Panc1 (cell line): ENCODE results near the gene METTL22. TPM values are rescaled to one million over a fixed set of nuclear protein-coding genes. Genes with fewer than 3 reads are reported as not detected.

Source experiments
- ATAC-seq: fragments of 200-7000 bp; cut with Tn5 transposase; 2 replicates; pipeline ENCODE4 v1.9.1; 2020; ENCODE audit warnings: mild to moderate bottlenecking, moderate library complexity
- BruUV-seq: library from RNA; stranded (reverse); fragments of 400-500 nt; replicated peaks from 2 replicates; lab custom pipeline; 2021; lab: Mats Ljungman, UMichigan
- CTCF ChIA-PET: fragments of 300-600 bp; sonication (Branson Sonifier 250); formaldehyde crosslinking; loops from one replicate; lab custom pipeline; 2022; ENCODE audit warnings: antibody characterized with exemption; lab: Charles Lee
- POLR2A ChIA-PET: fragments of 300-600 bp; sonication (Branson Sonifier 250); formaldehyde crosslinking; loops from one replicate; lab custom pipeline; 2022; ENCODE audit warnings: antibody characterized with exemption; lab: Charles Lee
- DNase-seq: peaks from one replicate; pipeline ENCODE4 v3.0.0-alpha.2; 2010; ENCODE audit warnings: low read depth, low spot score
- H3K27ac ChIP-seq: 2 replicates; pipeline ENCODE4 v1.5.1; 2011; ENCODE audit warnings: mild to moderate bottlenecking, low read length, inconsistent platforms
- H3K27me3 ChIP-seq: fragments of 200-500 bp; sonication (Bioruptor generic); 2 replicates; pipeline ENCODE4 v1.6.0; 2014; ENCODE audit warnings: low read length, inconsistent platforms; ENCODE audit not compliant: control insufficient read depth, insufficient read depth
- H3K36me3 ChIP-seq: fragments of 200-500 bp; sonication (Bioruptor generic); 2 replicates; pipeline ENCODE4 v1.5.1; 2014; ENCODE audit warnings: inconsistent platforms, mild to moderate bottlenecking, low read length, moderate library complexity; ENCODE audit not compliant: control insufficient read depth, insufficient read depth
- H3K4me1 ChIP-seq: 2 replicates; pipeline ENCODE4 v1.5.1; 2011; ENCODE audit warnings: inconsistent platforms, mild to moderate bottlenecking, low read length, moderate library complexity; ENCODE audit not compliant: control insufficient read depth, insufficient read depth
- H3K4me3 ChIP-seq, 2 experiments: 2 replicates each; pipeline ENCODE4 v1.5.1; 2011 to 2012; ENCODE audit warnings: low read depth in 2 of 2, low read length in 2 of 2, mild to moderate bottlenecking in 2 of 2, inconsistent platforms in 1 of 2, moderate library complexity in 1 of 2
- H3K9me3 ChIP-seq: fragments of 200-500 bp; sonication (Bioruptor generic); 2 replicates; pipeline ENCODE4 v1.5.1; 2014; ENCODE audit warnings: low read depth, mild to moderate bottlenecking, inconsistent platforms, low read length, moderate library complexity; ENCODE audit not compliant: control insufficient read depth, insufficient read depth
- POLR2AphosphoS5 ChIP-seq: IDR thresholded peaks from 2 replicates; pipeline ENCODE4 v1.6.1; 2012; ENCODE audit warnings: mild to moderate bottlenecking, low read depth, low read length, moderate library complexity
- SIN3A ChIP-seq: IDR thresholded peaks from 2 replicates; pipeline ENCODE4 v1.6.1; 2012; ENCODE audit warnings: low read depth, mild to moderate bottlenecking, low read length, moderate library complexity, borderline replicate concordance; ENCODE audit not compliant: insufficient read depth
- TCF7L2 ChIP-seq: IDR thresholded peaks from 2 replicates; pipeline ENCODE4 v1.6.1; 2011; ENCODE audit warnings: mild to moderate bottlenecking, low read depth, low read length, inconsistent platforms
- in situ Hi-C: cut with HindIII; loops from 2 replicates; pipeline ENCODE4 v1.10.0; 2016; ENCODE audit warnings: low sequenced_read_pairs, low pct_unique_long_range_greater_than_20kb
- intact Hi-C: fragments of 100-400 bp; cut with micrococcal nuclease; formaldehyde crosslinking; loops from one replicate; pipeline ENCODE4 v1.10.0; 2022; ENCODE audit not compliant: unreplicated experiment
- total RNA-seq: library from RNA; stranded (reverse); gene quantifications from one replicate; pipeline ENCODE4 v1.2.1, GENCODE V29; 2021; ENCODE audit not compliant: unreplicated experiment
- TF ChIP-seq, protein P1 (sequence below), 2 experiments: IDR thresholded peaks; 2 replicates each; pipeline ENCODE4 v1.6.1; 2011 to 2012; ENCODE audit warnings: low read depth in 2 of 2, control low read depth in 1 of 2, low read length in 1 of 2, mild to moderate bottlenecking in 1 of 2, moderate library complexity in 1 of 2; ENCODE audit not compliant: insufficient read depth in 1 of 2
- TF ChIP-seq, protein P2 (sequence below): fragments of 450-650 bp; IDR thresholded peaks from 2 replicates; pipeline ENCODE4 v1.5.1; 2017; ENCODE audit warnings: mild to moderate bottlenecking

The METTL22 gene
- total RNA-seq, 1 experiment from 2014 or later: 31.8 TPM

DNA sequence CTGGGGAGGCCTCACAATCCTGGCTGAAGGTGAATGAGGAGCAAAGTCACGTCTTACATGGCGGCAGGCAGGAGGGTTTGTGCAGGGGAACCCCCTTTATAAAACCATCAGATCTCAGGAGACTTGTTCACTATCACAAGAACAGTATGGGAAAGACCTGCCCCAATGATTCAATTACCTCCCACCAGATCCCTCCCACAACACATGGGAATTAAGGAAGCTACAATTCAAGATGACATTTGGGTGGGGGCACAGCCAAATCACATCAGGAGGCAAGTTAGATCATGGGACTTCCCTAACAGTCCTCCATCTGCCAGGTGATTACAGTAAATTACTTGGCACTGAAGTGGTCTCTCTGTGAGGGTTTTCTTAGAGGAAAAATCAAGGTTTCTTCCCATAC, 36.5 kb upstream of the METTL22 start:
- POLR2A ChIA-PET: no interaction called here
- in situ Hi-C loops: no loop called here
- ATAC-seq (no peak), DNase-seq (no peak)
- Histone ChIP-seq H3K27ac (no peak overlapping the region), H3K4me1 (no peaks in the 10 kb centered on the region), H3K27me3 (peaks cover 15% of the 10 kb centered on the region), H3K36me3 (no peaks in the 10 kb centered on the region), H3K4me3 (no peak overlapping the region), H3K9me3 (no peaks in the 10 kb centered on the region)
- intact Hi-C loops: no loop called here
- no TSS peak for BruUV-seq
- CTCF ChIA-PET: no interaction called here
- TF ChIP-seq, protein P1, sequence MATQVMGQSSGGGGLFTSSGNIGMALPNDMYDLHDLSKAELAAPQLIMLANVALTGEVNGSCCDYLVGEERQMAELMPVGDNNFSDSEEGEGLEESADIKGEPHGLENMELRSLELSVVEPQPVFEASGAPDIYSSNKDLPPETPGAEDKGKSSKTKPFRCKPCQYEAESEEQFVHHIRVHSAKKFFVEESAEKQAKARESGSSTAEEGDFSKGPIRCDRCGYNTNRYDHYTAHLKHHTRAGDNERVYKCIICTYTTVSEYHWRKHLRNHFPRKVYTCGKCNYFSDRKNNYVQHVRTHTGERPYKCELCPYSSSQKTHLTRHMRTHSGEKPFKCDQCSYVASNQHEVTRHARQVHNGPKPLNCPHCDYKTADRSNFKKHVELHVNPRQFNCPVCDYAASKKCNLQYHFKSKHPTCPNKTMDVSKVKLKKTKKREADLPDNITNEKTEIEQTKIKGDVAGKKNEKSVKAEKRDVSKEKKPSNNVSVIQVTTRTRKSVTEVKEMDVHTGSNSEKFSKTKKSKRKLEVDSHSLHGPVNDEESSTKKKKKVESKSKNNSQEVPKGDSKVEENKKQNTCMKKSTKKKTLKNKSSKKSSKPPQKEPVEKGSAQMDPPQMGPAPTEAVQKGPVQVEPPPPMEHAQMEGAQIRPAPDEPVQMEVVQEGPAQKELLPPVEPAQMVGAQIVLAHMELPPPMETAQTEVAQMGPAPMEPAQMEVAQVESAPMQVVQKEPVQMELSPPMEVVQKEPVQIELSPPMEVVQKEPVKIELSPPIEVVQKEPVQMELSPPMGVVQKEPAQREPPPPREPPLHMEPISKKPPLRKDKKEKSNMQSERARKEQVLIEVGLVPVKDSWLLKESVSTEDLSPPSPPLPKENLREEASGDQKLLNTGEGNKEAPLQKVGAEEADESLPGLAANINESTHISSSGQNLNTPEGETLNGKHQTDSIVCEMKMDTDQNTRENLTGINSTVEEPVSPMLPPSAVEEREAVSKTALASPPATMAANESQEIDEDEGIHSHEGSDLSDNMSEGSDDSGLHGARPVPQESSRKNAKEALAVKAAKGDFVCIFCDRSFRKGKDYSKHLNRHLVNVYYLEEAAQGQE (IDR thresholded peaks at IDR 0.05; ENCODE audit: insufficient read depth in 1 of 2, low read depth in 2 of 2, low read length in 1 of 2): no peak
- TF ChIP-seq, protein P2, sequence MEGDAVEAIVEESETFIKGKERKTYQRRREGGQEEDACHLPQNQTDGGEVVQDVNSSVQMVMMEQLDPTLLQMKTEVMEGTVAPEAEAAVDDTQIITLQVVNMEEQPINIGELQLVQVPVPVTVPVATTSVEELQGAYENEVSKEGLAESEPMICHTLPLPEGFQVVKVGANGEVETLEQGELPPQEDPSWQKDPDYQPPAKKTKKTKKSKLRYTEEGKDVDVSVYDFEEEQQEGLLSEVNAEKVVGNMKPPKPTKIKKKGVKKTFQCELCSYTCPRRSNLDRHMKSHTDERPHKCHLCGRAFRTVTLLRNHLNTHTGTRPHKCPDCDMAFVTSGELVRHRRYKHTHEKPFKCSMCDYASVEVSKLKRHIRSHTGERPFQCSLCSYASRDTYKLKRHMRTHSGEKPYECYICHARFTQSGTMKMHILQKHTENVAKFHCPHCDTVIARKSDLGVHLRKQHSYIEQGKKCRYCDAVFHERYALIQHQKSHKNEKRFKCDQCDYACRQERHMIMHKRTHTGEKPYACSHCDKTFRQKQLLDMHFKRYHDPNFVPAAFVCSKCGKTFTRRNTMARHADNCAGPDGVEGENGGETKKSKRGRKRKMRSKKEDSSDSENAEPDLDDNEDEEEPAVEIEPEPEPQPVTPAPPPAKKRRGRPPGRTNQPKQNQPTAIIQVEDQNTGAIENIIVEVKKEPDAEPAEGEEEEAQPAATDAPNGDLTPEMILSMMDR: no peak
- TF ChIP-seq POLR2AphosphoS5 (no peak), SIN3A (no peak), TCF7L2 (no peak)

DNA sequence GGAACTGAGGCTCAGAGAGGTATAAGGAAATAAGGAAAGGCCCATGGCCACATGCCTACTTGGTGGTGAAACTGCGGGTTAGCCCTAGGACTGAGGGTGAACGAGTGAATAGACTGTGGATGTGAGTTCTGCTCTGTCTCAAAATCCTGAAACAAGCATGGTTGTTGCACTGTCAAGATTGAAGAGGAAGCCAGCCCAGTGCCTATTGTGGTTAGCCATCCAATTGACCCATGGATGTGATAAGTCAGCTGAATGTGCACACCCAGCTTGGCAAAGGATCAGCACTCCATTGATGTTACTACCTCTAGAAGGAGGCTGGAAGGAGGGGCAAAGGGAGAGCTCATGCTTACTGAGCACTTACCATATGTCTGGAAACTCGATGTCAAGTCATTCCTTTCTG, 35.6 kb upstream of the METTL22 start:
- in situ Hi-C loops: no loop called here
- no peak for ATAC-seq
- DNase-seq: no peak
- ChIA-PET POLR2A (no interaction called here), CTCF (no interaction called here)
- no peaks in the 10 kb centered on the region for H3K36me3 ChIP-seq
- H3K4me1 ChIP-seq: no peaks in the 10 kb centered on the region
- H3K27ac ChIP-seq: no peak overlapping the region
- intact Hi-C loops: no loop called here
- H3K27me3 ChIP-seq: peaks cover 17% of the 10 kb centered on the region
- no TSS peak for BruUV-seq
- no peaks in the 10 kb centered on the region for H3K9me3 ChIP-seq
- TF ChIP-seq, protein P1 (IDR thresholded peaks at IDR 0.05; ENCODE audit: insufficient read depth in 1 of 2, low read depth in 2 of 2, low read length in 1 of 2): no peak
- no peak for TF ChIP-seq POLR2AphosphoS5
- no peak for TF ChIP-seq SIN3A
- TF ChIP-seq, protein P2: no peak
- no peak for TF ChIP-seq TCF7L2
- H3K4me3 ChIP-seq: no peak overlapping the region
